GM19438 (cell line): Measurements from ENCODE around the gene ABCC6.

Experiments used
- ATAC-seq: cut with Tn5 transposase; IDR thresholded peaks from one replicate; pipeline ENCODE4 v1.9.1; 2021; ENCODE audit warnings: low read depth; ENCODE audit not compliant: unreplicated experiment

ABCC6 gene

GRCh38 chr16:16145286-16145685 lies 78.0 kb downstream of the ABCC6 start:
- ATAC-seq = no peak

- ATAC-seq = no peak
These were observed 78.9 kb downstream of the ABCC6 start for GRCh38 chr16:16144416-16144815.

- no peak for ATAC-seq
These were observed 79.4 kb downstream of the ABCC6 start for GRCh38 chr16:16143931-16144330.

GRCh38 chr16:16143038-16143763 lies 80.1 kb downstream of the ABCC6 start:
- ATAC-seq = no peak

GRCh38 chr16:16141784-16142396 lies 81.4 kb downstream of the ABCC6 start:
- ATAC-seq = no peak

GRCh38 chr16:16141141-16141540 lies 82.2 kb downstream of the ABCC6 start:
- ATAC-seq = no peak

GRCh38 chr16:16140537-16140936 lies 82.8 kb downstream of the ABCC6 start:
- ATAC-seq = no peak

- ATAC-seq = no peak
These were observed 83.5 kb downstream of the ABCC6 start for GRCh38 chr16:16139806-16140205.

GRCh38 chr16:16139061-16139460 lies 84.2 kb downstream of the ABCC6 start:
- no peak for ATAC-seq

GRCh38 chr16:16138034-16138635 lies 85.2 kb downstream of the ABCC6 start:
- no peak for ATAC-seq

GRCh38 chr16:16137110-16137509 lies 86.2 kb downstream of the ABCC6 start:
- ATAC-seq = no peak

GRCh38 chr16:16136588-16136987 lies 86.7 kb downstream of the ABCC6 start:
- no peak for ATAC-seq

- ATAC-seq = no peak
These were observed 89.2 kb downstream of the ABCC6 start for GRCh38 chr16:16133943-16134604.

GRCh38 chr16:16131659-16132058 lies 91.6 kb downstream of the ABCC6 start:
- no peak for ATAC-seq

- no peak for ATAC-seq
These were observed 92.1 kb downstream of the ABCC6 start for GRCh38 chr16:16131204-16131603.

- ATAC-seq = no peak
These were observed 95.7 kb downstream of the ABCC6 start for GRCh38 chr16:16127469-16128116.

- no peak for ATAC-seq
These were observed 96.4 kb downstream of the ABCC6 start for GRCh38 chr16:16126896-16127295.

GRCh38 chr16:16124974-16125373 lies 98.3 kb downstream of the ABCC6 start:
- no peak for ATAC-seq

- no peak for ATAC-seq
These were observed 98.9 kb downstream of the ABCC6 start for GRCh38 chr16:16124438-16124837.

GRCh38 chr16:16122264-16122663 lies 101.0 kb downstream of the ABCC6 start:
- no peak for ATAC-seq

GRCh38 chr16:16121185-16121727 lies 102.0 kb downstream of the ABCC6 start:
- ATAC-seq = no peak
